Measurements from ENCODE around the gene ZC3H18. TPM values are rescaled to one million over a fixed set of nuclear protein-coding genes. Genes with fewer than 3 reads are reported as not detected.
A peak's percentile ranks its signal among the peaks of the same experiment; 100 is the strongest.

ZC3H18 gene
- total and polyA plus RNA-seq, 10 of the 15 experiments (the other 5 are each of a cell fraction or from before 2014, with no cell fraction given), result 1.0 to 58.3 (median 22.4) TPM

DNA sequence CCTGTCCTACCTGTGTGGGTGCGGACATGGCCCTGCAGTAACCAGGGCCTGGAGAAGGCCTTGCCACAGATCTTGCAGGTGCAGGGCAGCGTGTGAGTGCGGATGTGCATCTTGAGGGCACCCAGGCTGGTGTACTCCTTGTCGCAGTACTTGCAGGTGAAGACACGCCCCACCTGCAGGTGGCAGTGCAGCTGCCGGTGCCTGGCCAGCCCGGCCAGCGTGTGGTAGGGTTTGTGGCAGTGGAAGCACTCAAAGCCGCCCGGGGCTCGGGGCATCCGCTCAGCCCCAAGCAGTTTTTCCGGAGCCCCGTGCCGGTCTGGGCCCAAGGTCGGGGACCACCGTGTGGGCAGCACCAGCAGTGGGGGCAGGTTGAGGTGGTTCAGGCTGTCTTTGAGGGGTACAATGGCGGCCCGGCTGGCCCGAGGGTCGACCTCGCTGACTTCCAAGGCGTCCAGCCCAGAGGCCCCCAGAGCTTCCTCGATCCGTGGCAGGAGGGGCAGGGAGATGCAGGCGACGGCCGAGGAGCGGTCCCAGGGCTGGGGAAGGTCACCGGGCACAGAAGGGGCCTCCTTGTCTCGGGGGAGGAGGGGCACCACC, 111.0 kb downstream of the ZC3H18 start:
- BruUV-seq (replicated peaks), result TSS peak; percentile 70
- ChIA-PET RAD21 (ENCODE audit: unreplicated experiment) (interaction anchor here (1.3 to 2.5 kb wide), 4 partner anchors 17 to 24 kb away, joined by 5 to 10 read pairs (median 9); no protein-coding TSS in a partner anchor), SMC1A (ENCODE audit: uncharacterized antibody, unreplicated experiment) (interaction anchor here (0.7 to 3.1 kb wide), 8 partner anchors 10 to 85 kb away, joined by 3 to 13 read pairs (median 5); partner anchors contain the start of gene MVD), CTCF (interaction anchor here (0.7 to 3.4 kb wide), 15 partner anchors 8 to 120 kb away, joined by 3 to 26 read pairs (median 5); partner anchors contain the start of genes CTU2 and RNF166), POLR2A (interaction anchor here (0.6 to 2.5 kb wide), 6 partner anchors 16 to 111 kb away, joined by 3 to 12 read pairs (median 6); partner anchors contain the start of genes CYBA, MVD and ZC3H18)
- DNase-seq (ENCODE audit: low read depth, low spot score) (no peak), ATAC-seq (peak; percentile 75), FAIRE-seq (no peak)
- no peaks in the 10 kb centered on the region for H3K27me3 ChIP-seq (replicated peaks in 1 of 2; ENCODE audit: control insufficient read depth in 2 of 2, insufficient read depth in 2 of 2, low read length in 1 of 2)
- H3K27ac ChIP-seq (ENCODE audit: control insufficient read depth, insufficient read depth), result peak overlapping the region; percentile 92
- no peaks in the 10 kb centered on the region for H3K36me3 ChIP-seq (ENCODE audit: control insufficient read depth in 2 of 2, insufficient read depth in 2 of 2, low read length in 1 of 2)
- intact Hi-C loops (cut with micrococcal nuclease; ENCODE audit: unreplicated experiment) (loop anchor here (1.0 to 2.0 kb wide), 3 partner anchors 18 to 30 kb away; partner anchors contain the start of genes CYBA and MVD), in situ Hi-C loops (cut with MboI) (no loop called here)
- H3K9ac ChIP-seq (ENCODE audit: control insufficient read depth, insufficient read depth, low read length), result peak overlapping the region; percentile 77
- no peaks in the 10 kb centered on the region for H4K20me1 ChIP-seq (ENCODE audit: control insufficient read depth, insufficient read depth)
- H3K9me3 ChIP-seq (replicated peaks; ENCODE audit: control insufficient read depth, insufficient read depth, low read length), result no peaks in the 10 kb centered on the region
- H3K4me2 ChIP-seq (ENCODE audit: control insufficient read depth, insufficient read depth), result peak overlapping the region; percentile 88
- no peaks in the 10 kb centered on the region; the same call in 1 of the 2 replicates for H3K79me2 ChIP-seq (ENCODE audit: control insufficient read depth, insufficient read depth, low read length)
- peak overlapping the region; percentile 44 for H2AFZ ChIP-seq (ENCODE audit: control insufficient read depth, low read depth, low read length)
- H3K4me1 ChIP-seq (ENCODE audit: control insufficient read depth, insufficient read depth, low read length), result peaks cover 37% of the 10 kb centered on the region
- 4% methylated on average over 28 of the region's 31 CpGs for WGBS (ENCODE audit: insufficient coverage, insufficient replicate concordance, low lambda C conversion rate, missing lambda C conversion rate)
- peak overlapping the region; percentile 65 for H3K4me3 ChIP-seq
- peak; percentile 81; the same call in 1 of the 2 replicates for TF ChIP-seq SMARCA5 (IDR thresholded peaks at IDR 0.05)
- TF ChIP-seq CREM (IDR thresholded peaks at IDR 0.05; ENCODE audit: low read depth), result no peak
- TF ChIP-seq MEF2B (IDR thresholded peaks at IDR 0.05; ENCODE audit: partially characterized antibody, poor library complexity, severe bottlenecking), result no peak
- TF ChIP-seq ZNF274 (IDR thresholded peaks at IDR 0.05; ENCODE audit: insufficient read depth, insufficient read length), result no peak
- no peak for TF ChIP-seq NR2F1 (conservative IDR thresholded peaks at IDR 0.05)
- TF ChIP-seq SMC3 (IDR thresholded peaks at IDR 0.05; ENCODE audit: borderline replicate concordance, low read length), result peak; percentile 46; the same call in 1 of the 2 replicates
- TF ChIP-seq HDAC6 (IDR thresholded peaks at IDR 0.05; ENCODE audit: unreplicated experiment), result no peak
- no peak for TF ChIP-seq CEBPB (IDR thresholded peaks at IDR 0.05; ENCODE audit: borderline replicate concordance in 1 of 2, low read depth in 2 of 2, low read length in 2 of 2)
- no peak for TF ChIP-seq CUX1 (IDR thresholded peaks at IDR 0.05; ENCODE audit: insufficient replicate concordance, low read depth, low read length)
- no peak for TF ChIP-seq CHD2 (IDR thresholded peaks at IDR 0.05; ENCODE audit: borderline replicate concordance, low read depth, low read length)
- 0 out of 2 replicates have a peak, but pooled peaks have one; percentile 39 for TF ChIP-seq CBFB (IDR thresholded peaks at IDR 0.05; ENCODE audit: low read depth)
- no peak for TF ChIP-seq SUPT20H (IDR thresholded peaks at IDR 0.05; ENCODE audit: borderline replicate concordance, control insufficient read depth, low read depth, low read length)
- TF ChIP-seq JUND (IDR thresholded peaks at IDR 0.05; ENCODE audit: low read depth, low read length), result no peak
- no peak for TF ChIP-seq FOXM1 (IDR thresholded peaks at IDR 0.05; ENCODE audit: low read depth, low read length)
- TF ChIP-seq HDGF (IDR thresholded peaks at IDR 0.05), result peak; percentile 65; the same call in 1 of the 2 replicates
- peak; percentile 52; the same call in 1 of the 2 replicates for TF ChIP-seq RAD21 (IDR thresholded peaks at IDR 0.05; ENCODE audit: insufficient read depth, low read depth, low read length)
- TF ChIP-seq ZSCAN29 (IDR thresholded peaks at IDR 0.05), result no peak

All from GM12878 (cell line).